HepG2 (cell line): ENCODE data around the gene STK32A. TPM values are rescaled to one million over a fixed set of nuclear protein-coding genes. Genes with fewer than 3 reads are reported as not detected.
A peak's percentile ranks its signal among the peaks of the same experiment; 100 is the strongest.

ENCODE experiments used
- ATAC-seq: fragments of 200-7000 bp; cut with Tn5 transposase; 3 replicates; pipeline ENCODE4 v1.9.1; 2020; ENCODE audit warnings: mild to moderate bottlenecking, moderate library complexity
- BruUV-seq: library from RNA; stranded (reverse); fragments of 400-500 nt; replicated peaks from 2 replicates; lab custom pipeline; 2021; lab: Mats Ljungman, UMichigan
- CTCF ChIA-PET: fragments of 300-600 bp; formaldehyde crosslinking; extraction: SDS; loops from one replicate; lab custom pipeline; 2021; ENCODE audit warnings: low total read pairs, inconsistent platforms, low intra/inter-chr PET ratio; lab: Yijun Ruan, JAX
- POLR2A ChIA-PET: fragments of 350-600 bp; sonication (Branson Sonifier 250); formaldehyde crosslinking; loops from one replicate; lab custom pipeline; 2020; ENCODE audit warnings: antibody characterized with exemption, inconsistent platforms; lab: Yijun Ruan, JAX
- DNase-seq: peaks from one replicate; pipeline ENCODE4 v3.0.0-alpha.2; 2015; ENCODE audit warnings: low spot score
- FAIRE-seq: peaks from 3 replicates; lab custom pipeline; 2011; peaks lifted over from hg19 to GRCh38; lab: Jason Lieb, UNC
- H2AFZ ChIP-seq: one replicate; pipeline ENCODE4 v1.6.1; 2011; ENCODE audit warnings: low read length, inconsistent platforms
- H3K27ac ChIP-seq: fragments of 300-600 bp; 3 replicates; pipeline ENCODE4 v1.8.0; 2011; ENCODE audit warnings: mixed run types, mild to moderate bottlenecking, mixed read lengths, low read length, inconsistent platforms; ENCODE audit not compliant: insufficient read depth; ENCODE audit errors: extremely low read length
- H3K27me3 ChIP-seq, 2 experiments: fragments of 200-600 bp in 1 of 2; 2 replicates in 1 of 2; 3 replicates in 1 of 2; pipeline versions ENCODE4 v1.6.0 to v1.8.0; 2011; ENCODE audit warnings: low read length in 2 of 2, mild to moderate bottlenecking in 2 of 2, moderate library complexity in 2 of 2, inconsistent platforms in 1 of 2; ENCODE audit not compliant: insufficient read depth in 2 of 2, control insufficient read depth in 1 of 2
- H3K36me3 ChIP-seq, 2 experiments: fragments of 200-600 bp in 1 of 2; replicated peaks in 1 of 2; 2 replicates in 1 of 2; 3 replicates in 1 of 2; pipeline versions ENCODE4 v1.5.1 to v1.8.0; 2011; ENCODE audit warnings: low read length in 2 of 2, inconsistent platforms in 1 of 2; ENCODE audit not compliant: insufficient read depth in 2 of 2, control insufficient read depth in 1 of 2
- H3K4me1 ChIP-seq: 2 replicates; pipeline ENCODE4 v1.5.1; 2012; ENCODE audit warnings: low read length, inconsistent platforms; ENCODE audit not compliant: insufficient read depth
- H3K4me2 ChIP-seq: 2 replicates; pipeline ENCODE4 v1.6.0; 2011; ENCODE audit warnings: low read depth, low read length, inconsistent platforms
- H3K4me3 ChIP-seq, 3 experiments: fragments of 200-600 bp in 1 of 3; sonication (generic), shearing (Covaris generic) in 1 of 3; replicated peaks in 1 of 3; 2 replicates each; pipeline ENCODE4 v1.5.1; 2011 to 2016; ENCODE audit warnings: low read length in 3 of 3, inconsistent platforms in 2 of 3, low read depth in 2 of 3, mild to moderate bottlenecking in 2 of 3, control low read depth in 1 of 3, mixed read lengths in 1 of 3; ENCODE audit not compliant: insufficient read depth in 1 of 3
- H3K79me2 ChIP-seq: one replicate; pipeline ENCODE4 v1.6.1; 2011; ENCODE audit warnings: low read length, inconsistent platforms; ENCODE audit not compliant: insufficient read depth
- H3K9ac ChIP-seq: 2 replicates; pipeline ENCODE4 v1.6.0; 2011; ENCODE audit warnings: mild to moderate bottlenecking, low read depth, low read length, inconsistent platforms; ENCODE audit not compliant: insufficient read depth
- H3K9me3 ChIP-seq: 2 replicates; pipeline ENCODE4 v1.5.1; 2012; ENCODE audit warnings: mild to moderate bottlenecking, low read length
- H4K20me1 ChIP-seq: 2 replicates; pipeline ENCODE4 v1.6.0; 2011; ENCODE audit warnings: inconsistent platforms, mild to moderate bottlenecking, low read length, moderate library complexity; ENCODE audit not compliant: insufficient read depth
- BCL6 ChIP-seq: IDR thresholded peaks from 2 replicates; pipeline ENCODE4 v1.6.1; 2016; ENCODE audit warnings: missing genetic modification reagents, missing compliant biosample characterization
- FIP1L1 ChIP-seq: fragments of 200-400 bp; formaldehyde crosslinking; IDR thresholded peaks from 2 replicates; pipeline ENCODE4 v1.6.1; 2018; ENCODE audit warnings: low read depth, mild to moderate bottlenecking, low read length, moderate library complexity, borderline replicate concordance; ENCODE audit not compliant: insufficient read depth
- FOXA3 ChIP-seq: IDR thresholded peaks from 2 replicates; pipeline ENCODE4 v1.6.1; 2016; ENCODE audit warnings: missing genetic modification reagents, missing compliant biosample characterization
- HNRNPL ChIP-seq: fragments of 200-400 bp; formaldehyde crosslinking; IDR thresholded peaks from 2 replicates; pipeline ENCODE4 v1.6.1; 2017; ENCODE audit warnings: mild to moderate bottlenecking, low read depth, low read length
- KDM6A ChIP-seq: IDR thresholded peaks from 2 replicates; pipeline ENCODE4 v1.6.1; 2016; ENCODE audit warnings: low read depth
- MED8 ChIP-seq: sonication (generic); formaldehyde crosslinking; IDR thresholded peaks from 2 replicates; pipeline ENCODE4 v1.8.1; 2023; ENCODE audit warnings: mild to moderate bottlenecking, missing genetic modification reagents; ENCODE audit not compliant: insufficient replicate concordance
- NFE2L1 ChIP-seq: sonication (generic); formaldehyde crosslinking; IDR thresholded peaks from 2 replicates; pipeline ENCODE4 v1.4.0; 2020; ENCODE audit warnings: missing genetic modification reagents, mild to moderate bottlenecking, borderline replicate concordance
- NFIB ChIP-seq: sonication (generic); formaldehyde crosslinking; IDR thresholded peaks from 2 replicates; pipeline ENCODE4 v1.9.0; 2021; ENCODE audit warnings: missing genetic modification reagents, mild to moderate bottlenecking, borderline replicate concordance
- PBX3 ChIP-seq: sonication (generic); formaldehyde crosslinking; IDR thresholded peaks from 2 replicates; pipeline ENCODE4 v1.8.1; 2023; ENCODE audit warnings: missing genetic modification reagents, inconsistent platforms, borderline replicate concordance
- PRDM4 ChIP-seq: sonication (generic); formaldehyde crosslinking; IDR thresholded peaks from 2 replicates; pipeline ENCODE4 v1.9.0; 2021; ENCODE audit warnings: missing genetic modification reagents, borderline replicate concordance
- RARA ChIP-seq: IDR thresholded peaks from 2 replicates; pipeline ENCODE4 v1.6.1; 2016; ENCODE audit warnings: missing genetic modification reagents, missing compliant biosample characterization
- SETDB1 ChIP-seq: sonication (generic); formaldehyde crosslinking; IDR thresholded peaks from 2 replicates; pipeline ENCODE4 v1.5.1; 2020; ENCODE audit warnings: missing genetic modification reagents, mild to moderate bottlenecking, borderline replicate concordance
- TRIM24 ChIP-seq: sonication (generic); formaldehyde crosslinking; IDR thresholded peaks from 2 replicates; pipeline ENCODE4 v1.8.0; 2022; ENCODE audit warnings: mild to moderate bottlenecking, missing genetic modification reagents
- ZBTB33 ChIP-seq: sonication (generic); formaldehyde crosslinking; IDR thresholded peaks from 2 replicates; pipeline ENCODE4 v1.4.0; 2020; ENCODE audit warnings: missing genetic modification reagents
- ZNF296 ChIP-seq: sonication (generic); formaldehyde crosslinking; conservative IDR thresholded peaks from 2 replicates; pipeline ENCODE4 v1.5.0; 2020; ENCODE audit warnings: mild to moderate bottlenecking, missing genetic modification reagents
- ZNF44 ChIP-seq: sonication (generic); formaldehyde crosslinking; IDR thresholded peaks from 2 replicates; pipeline ENCODE4 v1.5.1; 2020; ENCODE audit warnings: mild to moderate bottlenecking, missing genetic modification reagents
- ZNF577 ChIP-seq: sonication (generic); formaldehyde crosslinking; IDR thresholded peaks from 2 replicates; pipeline ENCODE4 v1.4.0; 2020; ENCODE audit warnings: mild to moderate bottlenecking, low read depth, missing genetic modification reagents, borderline replicate concordance
- WGBS: methylation state at CpG from one replicate; pipeline ENCODE4 v1.1.6; 2017; ENCODE audit warnings: low lambda C conversion rate; 5-methylcytosine and 5-hydroxymethylcytosine counted together
- in situ Hi-C: cut with HindIII; loops from 2 replicates; pipeline ENCODE4 v1.10.0; 2017; ENCODE audit warnings: low pct_unique_long_range_greater_than_20kb; ENCODE audit not compliant: extremely low pct_ligation_motif_present
- intact Hi-C: fragments of 100-400 bp; cut with micrococcal nuclease; formaldehyde crosslinking; loops from one replicate; pipeline ENCODE4 v1.10.0; 2022; ENCODE audit not compliant: unreplicated experiment
- polyA plus RNA-seq, 8 experiments: library from polyadenylated mRNA; depleted of rRNA in 3 of 8; stranded (reverse) in 7 of 8; unstranded in 1 of 8; fragments of >200 nt; fragmentation: Illumina TruSeq in 4 of 8; extraction: Trizol in 4 of 8; gene quantifications; 2 replicates each; pipeline versions ENCODE4 v1.2.1 to v1.2.3, GENCODE V29; 2011 to 2016; ENCODE audit warnings: low read depth in 4 of 8, missing spikeins in 1 of 8, mixed read lengths in 1 of 8; ENCODE audit not compliant: insufficient read depth in 1 of 8
- total RNA-seq, 5 experiments: library from RNA; depleted of rRNA; stranded (reverse); fragments of >200 nt; fragmentation: Illumina TruSeq; extraction: Trizol; gene quantifications; 2 replicates each; pipeline ENCODE4 v1.2.3, GENCODE V29; 2016; ENCODE audit warnings: low read depth in 1 of 5

Gene STK32A
- total and polyA plus RNA-seq, 2 of the 13 experiments (the other 11 are each of a cell fraction or from before 2014, with no cell fraction given), result not detected

- BruUV-seq, result no TSS peak
- Histone ChIP-seq H3K27ac (no peak overlapping the region), H3K4me2 (peak overlapping the region; percentile 46), H4K20me1 (no peaks in the 10 kb centered on the region), H3K36me3 (no peaks in the 10 kb centered on the region), H3K9me3 (no peaks in the 10 kb centered on the region), H3K4me3 (no peak overlapping the region), H3K9ac (no peak overlapping the region), H3K27me3 (no peaks in the 10 kb centered on the region), H2AFZ (no peak overlapping the region), H3K4me1 (no peaks in the 10 kb centered on the region), H3K79me2 (no peaks in the 10 kb centered on the region)
- in situ Hi-C loops (loop anchor here (5.0 to 25.0 kb wide), 3 partner anchors 91 to 644 kb away; no protein-coding TSS in a partner anchor), intact Hi-C loops (loop anchor here (1.0 to 5.0 kb wide), 5 partner anchors 20 to 656 kb away; no protein-coding TSS in a partner anchor)
- ChIA-PET POLR2A (interaction anchor here (0.8 to 1.1 kb wide), 4 partner anchors 12 to 90 kb away, joined by 3 to 7 read pairs (median 4); no protein-coding TSS in a partner anchor), CTCF (interaction anchor here (1.1 to 3.8 kb wide), 5 partner anchors 91 to 646 kb away, joined by 4 to 63 read pairs (median 4); no protein-coding TSS in a partner anchor)
- FAIRE-seq (peak; percentile 80), DNase-seq (peak; percentile 66), ATAC-seq (peak; percentile 88)
- WGBS, result 51% methylated on average over 20 of the region's 20 CpGs
- TF ChIP-seq ZNF577 (no peak), BCL6 (CRISPR knock-in tag) (no peak), ZBTB33 (CRISPR knock-in tag) (peak; percentile 36; the same call in 1 of the 2 replicates), FOXA3 (CRISPR knock-in tag) (0 out of 2 replicates have a peak, but pooled peaks have one; percentile 22), KDM6A (no peak), SETDB1 (CRISPR knock-in tag) (no peak), PRDM4 (CRISPR knock-in tag) (no peak), MED8 (CRISPR knock-in tag) (no peak), ZNF296 (CRISPR knock-in tag) (no peak), NFIB (CRISPR knock-in tag) (no peak), NFE2L1 (CRISPR knock-in tag) (no peak), RARA (CRISPR knock-in tag) (no peak), PBX3 (CRISPR knock-in tag) (no peak), FIP1L1 (no peak), ZNF44 (no peak), TRIM24 (CRISPR knock-in tag) (no peak), HNRNPL (no peak)
Observed at GRCh38 chr5:147188200-147189108, 46.4 kb upstream of the STK32A start.
